Hematopoietic multipotent progenitor cell treated with erythropoietin and hydrocortisone succinate and interleukin-3 and kit ligand, for 15 days (in vitro differentiated cells): ENCODE data around the gene JAKMIP1.

Experiments used
- DNase-seq: peaks from one replicate; pipeline ENCODE4 v3.0.0-alpha.2; 2015; ENCODE audit warnings: low spot score

The JAKMIP1 gene

DNA sequence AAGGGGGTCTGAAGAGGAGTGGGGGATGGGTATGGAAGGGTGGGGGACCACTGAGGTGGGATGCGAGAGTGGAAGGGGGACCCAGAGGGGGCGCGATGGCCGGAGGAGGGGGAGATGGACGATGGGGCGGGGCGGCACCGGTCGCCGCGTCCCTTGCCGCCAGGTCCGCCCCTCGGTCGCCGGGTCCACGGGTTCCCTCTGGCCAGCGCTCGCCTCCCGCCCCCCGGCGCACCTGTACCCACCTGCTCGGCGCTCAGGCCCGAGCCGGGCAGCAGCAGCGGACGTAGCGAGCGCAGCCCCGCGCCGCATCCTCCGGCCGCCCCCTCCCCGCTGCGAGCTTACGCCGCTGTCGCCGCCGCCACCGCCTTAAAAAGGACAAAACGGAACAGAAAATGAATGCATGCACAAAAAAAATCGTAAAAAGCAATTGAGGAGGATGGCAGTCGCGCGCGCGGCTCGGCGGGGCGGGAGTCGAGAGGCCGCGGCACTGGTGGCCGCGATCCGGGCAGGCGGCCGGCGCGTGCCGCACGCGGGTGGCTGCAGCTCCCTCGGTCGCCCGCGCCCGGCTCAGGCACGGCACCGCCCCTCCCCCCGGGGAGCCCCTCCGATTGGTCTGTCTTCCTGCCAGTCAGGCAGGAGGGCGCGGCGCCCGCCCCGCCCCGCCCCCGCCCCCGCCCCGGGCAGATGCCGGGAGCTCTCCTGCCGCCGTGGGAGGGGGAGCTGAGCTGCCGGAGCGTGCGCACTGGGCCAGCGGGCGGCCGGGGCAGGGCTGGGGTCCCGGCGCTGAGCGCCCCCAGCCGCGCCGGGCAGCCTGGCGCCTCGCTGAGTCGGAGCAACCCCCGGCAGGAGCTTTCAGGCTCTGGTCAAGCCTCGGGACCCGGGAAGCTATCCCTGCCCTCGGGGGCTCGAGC is at the start of gene JAKMIP1:
Gene JAKMIP1, minus strand, starts transcription at position 539 of the 911 bp plus-strand sequence. CDS start 87,699 bp downstream, outside the sequence.
- peak; percentile 25 for DNase-seq

- no peak for DNase-seq
These were observed 48.0 kb upstream of the JAKMIP1 start for GRCh38 chr4:6248394-6248793.

- DNase-seq: no peak
These were observed 45.9 kb upstream of the JAKMIP1 start for GRCh38 chr4:6246170-6246634.

DNA sequence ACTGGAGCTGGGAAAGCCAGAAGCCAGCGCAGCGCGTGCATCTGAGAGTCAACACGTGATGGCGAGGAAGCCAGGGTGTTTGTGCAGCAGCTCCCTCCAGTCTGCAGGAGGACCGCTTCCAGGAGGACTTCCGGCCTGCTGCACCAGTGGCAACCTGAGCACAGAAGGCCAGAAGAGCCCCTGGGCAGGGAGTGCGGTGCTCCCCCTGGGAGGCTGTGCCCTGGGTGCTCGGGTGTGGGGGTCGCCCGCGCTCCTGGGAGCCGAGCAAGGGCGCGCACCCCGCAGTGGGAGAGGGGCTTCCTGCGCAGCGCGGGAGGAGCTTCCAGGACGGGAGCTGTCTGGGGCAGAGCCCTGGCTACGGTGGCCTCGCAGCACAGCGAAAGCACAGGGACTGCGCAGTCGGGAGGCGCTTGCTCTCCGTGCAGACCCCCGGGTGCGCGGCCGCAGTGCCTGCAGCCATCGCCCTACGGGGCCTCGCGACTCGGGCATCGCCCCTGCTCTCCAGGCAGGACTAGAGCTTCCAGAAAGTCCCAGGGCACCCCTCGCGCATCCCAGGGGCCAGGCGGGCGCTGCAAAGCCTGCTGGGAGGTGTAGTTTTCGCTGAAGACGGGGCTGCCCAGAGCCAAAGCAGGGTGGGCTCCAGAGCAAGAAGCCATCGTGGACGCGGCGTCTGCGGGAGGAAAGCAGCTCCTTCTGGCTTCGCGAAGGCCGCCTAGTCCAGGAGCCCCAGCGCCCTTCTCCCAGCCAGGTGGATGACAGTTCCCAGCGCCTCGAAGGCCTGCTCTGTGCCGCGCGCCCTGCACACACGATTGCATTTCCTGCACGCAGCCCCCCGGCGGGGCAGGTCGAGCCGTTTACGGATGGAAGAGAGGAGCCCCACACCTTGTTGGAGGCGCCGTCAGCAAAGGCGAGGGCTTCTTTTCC is 45.2 kb upstream of the JAKMIP1 start:
- no peak for DNase-seq

GRCh38 chr4:6242271-6243029 is 42.1 kb upstream of the JAKMIP1 start:
- DNase-seq: no peak

GRCh38 chr4:6241062-6241845 is 40.9 kb upstream of the JAKMIP1 start:
- DNase-seq: no peak

- no peak for DNase-seq
These were observed 39.6 kb upstream of the JAKMIP1 start for GRCh38 chr4:6239968-6240367.

- DNase-seq: no peak
These were observed 39.1 kb upstream of the JAKMIP1 start for GRCh38 chr4:6239486-6239885.

DNA sequence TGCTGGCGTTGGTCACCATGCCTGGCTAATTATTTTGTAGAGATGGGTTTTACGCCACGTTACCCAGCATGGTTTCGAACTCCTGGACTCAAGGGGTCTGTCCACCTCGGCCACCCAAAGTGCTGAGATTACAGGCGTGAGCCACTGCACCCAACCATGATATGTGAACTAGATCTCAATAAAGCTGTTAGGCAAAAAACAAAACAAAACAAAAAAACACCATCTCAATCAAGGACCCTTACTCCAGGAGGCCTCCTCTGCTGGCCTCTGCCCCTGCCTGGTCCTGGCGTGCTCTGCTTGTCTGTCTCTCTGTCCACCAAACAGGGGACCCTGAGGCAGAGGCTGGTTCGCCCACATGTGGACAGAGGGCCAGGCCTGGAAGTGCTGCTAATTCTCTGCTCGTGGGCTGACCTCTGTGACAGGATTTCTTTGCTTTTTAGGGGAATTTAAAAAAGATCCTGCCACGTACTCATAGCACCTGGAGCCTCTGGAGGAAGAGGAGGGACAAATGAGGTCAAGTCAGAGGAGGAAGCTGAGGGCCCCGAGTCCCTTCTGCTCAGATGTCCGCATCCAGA is 36.6 kb upstream of the JAKMIP1 start:
- no peak for DNase-seq

DNA sequence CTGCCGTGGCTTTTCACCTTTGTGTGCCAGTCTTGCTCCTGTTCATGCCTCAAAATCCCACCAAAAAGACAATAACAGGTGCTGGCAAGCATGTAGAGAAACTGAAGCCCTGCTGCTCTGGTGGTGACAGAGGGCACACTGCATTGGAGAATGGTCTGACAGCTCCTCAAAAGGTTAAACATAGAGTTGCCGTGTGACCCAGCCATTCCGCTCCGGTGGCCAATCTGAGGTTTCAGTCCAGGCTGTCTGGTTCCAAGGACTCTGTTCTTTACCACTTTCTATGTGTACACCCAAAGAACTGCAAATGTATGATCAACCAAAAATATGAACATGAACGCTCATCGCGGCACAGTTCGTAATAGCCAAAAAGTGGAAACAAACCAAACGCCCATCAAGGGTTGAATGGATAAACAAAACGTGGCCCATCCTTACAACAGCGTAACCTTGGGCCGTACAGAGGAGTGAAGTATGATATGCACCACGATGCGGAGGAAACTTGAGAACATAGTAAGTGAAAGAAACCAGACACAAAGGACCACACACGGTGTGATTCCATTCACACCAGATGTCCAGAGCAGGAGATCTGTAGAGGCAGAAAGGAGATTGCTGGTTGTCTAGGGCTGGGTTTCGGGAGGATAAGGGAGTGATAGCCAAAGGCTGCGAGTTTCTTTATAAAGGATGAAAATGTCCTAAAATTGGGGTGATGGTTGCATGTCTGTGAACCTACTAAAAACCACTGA is 35.7 kb upstream of the JAKMIP1 start:
- DNase-seq: no peak

DNA sequence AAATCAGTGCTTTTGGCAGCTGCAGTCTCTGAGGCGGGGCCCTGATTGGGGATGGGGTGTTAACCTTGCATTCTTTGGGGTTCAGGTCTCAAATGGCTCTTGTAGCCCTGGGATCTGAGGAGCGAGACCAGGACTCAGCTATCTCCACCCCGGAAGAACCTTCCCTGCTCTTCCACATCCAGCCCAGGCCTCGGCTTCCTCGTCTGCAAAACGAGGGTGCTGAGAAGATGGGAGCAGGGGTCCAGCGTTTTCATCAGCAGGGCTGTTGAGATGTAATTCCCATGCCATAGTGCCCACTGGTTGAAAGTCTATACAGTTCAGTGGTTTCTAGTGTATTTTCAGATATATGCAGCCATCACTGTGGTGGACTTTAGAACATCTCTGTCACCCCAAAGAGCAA is 34.7 kb upstream of the JAKMIP1 start:
- DNase-seq: no peak

- no peak for DNase-seq
These were observed 33.6 kb upstream of the JAKMIP1 start for GRCh38 chr4:6233929-6234328.

GRCh38 chr4:6232836-6233785 is 32.8 kb upstream of the JAKMIP1 start:
- no peak for DNase-seq

DNA sequence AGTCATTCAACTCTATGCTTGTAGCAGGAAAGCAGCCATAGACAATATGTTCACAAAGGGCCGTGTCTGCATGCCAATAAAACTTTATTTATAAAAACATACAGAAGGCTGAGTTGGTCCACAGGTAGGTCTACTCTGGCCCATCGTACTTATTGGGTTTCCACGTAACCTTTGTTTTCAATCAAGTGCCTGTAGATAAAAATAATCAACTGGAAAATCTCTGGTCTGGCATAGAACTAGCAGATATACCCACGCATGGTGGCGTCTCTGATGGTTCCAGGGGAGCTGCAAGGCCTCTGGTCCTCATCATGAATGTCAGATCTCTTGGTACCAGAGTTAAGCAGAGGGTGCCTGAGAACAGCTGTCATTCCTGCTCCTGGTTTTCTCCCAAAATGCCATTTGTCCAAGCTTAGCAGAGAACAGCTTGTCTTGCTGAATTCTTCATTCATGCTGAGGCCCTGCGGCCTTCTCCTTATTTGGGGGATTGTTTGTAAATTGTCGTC is 31.4 kb upstream of the JAKMIP1 start:
- DNase-seq: no peak

DNA sequence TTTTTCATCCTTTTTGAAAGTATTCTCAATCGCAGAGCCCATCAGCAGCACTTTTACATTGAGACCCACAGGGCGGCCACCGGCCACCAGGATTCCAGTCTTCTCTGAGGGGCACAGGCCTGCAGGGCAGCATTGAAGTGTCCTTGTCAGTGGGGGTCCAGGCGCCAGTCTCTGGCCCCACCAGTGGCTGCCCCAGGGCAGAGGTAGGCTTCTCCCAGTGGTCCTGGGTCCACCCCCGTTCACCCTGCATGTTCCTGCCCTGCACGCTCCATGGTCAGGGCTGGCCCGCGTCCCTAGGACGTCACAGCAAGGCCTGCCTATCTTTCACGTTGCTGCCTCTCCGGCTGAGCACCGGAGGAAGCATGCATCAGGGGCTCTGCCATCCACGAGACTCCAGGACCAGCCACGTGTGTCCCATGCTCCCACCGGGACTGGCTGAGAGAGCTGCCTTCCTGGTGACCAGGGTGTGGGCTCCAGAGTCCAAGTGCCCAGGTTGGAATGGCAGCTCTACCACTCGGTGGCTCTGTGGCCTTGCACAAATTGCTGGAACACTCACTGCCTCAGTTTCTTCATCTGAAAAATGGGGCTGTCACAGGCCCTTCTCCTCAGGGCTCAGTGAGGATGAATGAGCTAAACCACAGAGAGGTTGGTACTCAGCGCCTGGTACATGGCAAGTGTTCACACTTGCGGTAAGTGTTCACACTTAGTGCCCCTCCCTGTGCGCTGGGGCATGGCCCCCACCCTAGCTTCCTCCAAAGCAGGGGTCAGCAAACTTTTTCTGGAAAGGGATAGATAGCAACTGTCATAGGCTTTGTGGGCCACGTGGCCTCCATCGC is 30.7 kb upstream of the JAKMIP1 start:
- no peak for DNase-seq

DNA sequence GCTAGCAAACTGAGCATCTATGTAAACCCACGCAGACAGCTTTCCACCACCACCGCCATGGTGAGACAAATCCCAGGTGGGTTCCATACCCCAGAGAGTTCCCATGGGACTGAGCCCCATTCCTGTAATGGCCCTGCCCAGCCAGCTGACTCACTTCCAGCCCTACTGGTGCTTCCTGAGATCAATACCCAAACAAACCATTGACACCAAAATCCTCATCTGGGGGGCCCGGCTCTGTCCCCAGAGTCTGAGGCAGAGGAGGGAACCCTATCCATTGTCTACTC is 30.1 kb upstream of the JAKMIP1 start:
- no peak for DNase-seq

DNA sequence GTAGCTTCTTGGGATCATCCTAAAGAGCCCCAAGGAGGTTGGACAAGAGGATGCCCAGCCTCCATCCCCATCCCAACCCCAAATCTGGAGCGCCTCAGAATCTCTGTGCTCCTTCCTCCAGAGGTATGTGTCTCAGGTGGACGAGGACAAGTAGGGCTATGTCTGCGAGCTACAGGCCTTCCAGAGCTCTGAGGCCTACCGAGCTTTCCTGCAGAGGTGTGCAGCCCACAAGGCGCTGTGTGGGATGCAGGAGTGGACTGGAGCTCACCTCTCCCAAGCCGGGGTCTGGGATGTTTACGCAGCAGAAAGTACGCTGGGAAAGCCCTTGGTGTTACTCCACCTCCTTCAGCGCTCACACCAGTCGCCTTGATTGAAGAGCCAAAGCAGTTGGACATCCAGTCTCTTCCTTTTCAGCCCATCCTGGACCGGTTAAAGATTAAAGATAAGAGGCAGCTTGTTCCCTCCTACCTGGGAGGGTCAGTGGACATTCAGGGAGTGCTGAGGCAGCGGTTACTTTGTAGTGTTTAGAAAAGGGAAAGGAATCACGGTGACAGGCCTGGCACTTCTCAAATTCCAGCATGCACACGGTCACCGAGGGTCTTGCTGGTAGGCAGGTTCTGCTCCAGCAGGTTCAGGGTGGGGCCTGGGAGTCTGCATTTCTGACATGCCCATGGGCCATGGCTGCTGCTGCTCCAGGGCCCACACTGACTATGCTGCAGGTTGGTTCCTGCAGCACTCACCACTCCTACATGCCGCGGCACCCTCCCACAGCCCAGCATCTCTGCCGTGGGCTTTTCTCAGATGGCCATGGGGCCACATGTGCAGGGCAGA is 29.5 kb upstream of the JAKMIP1 start:
- no peak for DNase-seq
